Activated gamma-delta T cell treated with Interleukin-2 at 50 U/mL for 16 hours (primary cell): Measurements from ENCODE around the gene SLC23A2.
"Not testable (repeated sequence)": the region's sequence is repeated elsewhere in the genome, so short reads cannot be mapped to it uniquely, and the experiment has no call there.

Experiments used
- DNase-seq: peaks from one replicate; pipeline ENCODE4 v3.0.0-alpha.2; 2020

Gene SLC23A2

DNA sequence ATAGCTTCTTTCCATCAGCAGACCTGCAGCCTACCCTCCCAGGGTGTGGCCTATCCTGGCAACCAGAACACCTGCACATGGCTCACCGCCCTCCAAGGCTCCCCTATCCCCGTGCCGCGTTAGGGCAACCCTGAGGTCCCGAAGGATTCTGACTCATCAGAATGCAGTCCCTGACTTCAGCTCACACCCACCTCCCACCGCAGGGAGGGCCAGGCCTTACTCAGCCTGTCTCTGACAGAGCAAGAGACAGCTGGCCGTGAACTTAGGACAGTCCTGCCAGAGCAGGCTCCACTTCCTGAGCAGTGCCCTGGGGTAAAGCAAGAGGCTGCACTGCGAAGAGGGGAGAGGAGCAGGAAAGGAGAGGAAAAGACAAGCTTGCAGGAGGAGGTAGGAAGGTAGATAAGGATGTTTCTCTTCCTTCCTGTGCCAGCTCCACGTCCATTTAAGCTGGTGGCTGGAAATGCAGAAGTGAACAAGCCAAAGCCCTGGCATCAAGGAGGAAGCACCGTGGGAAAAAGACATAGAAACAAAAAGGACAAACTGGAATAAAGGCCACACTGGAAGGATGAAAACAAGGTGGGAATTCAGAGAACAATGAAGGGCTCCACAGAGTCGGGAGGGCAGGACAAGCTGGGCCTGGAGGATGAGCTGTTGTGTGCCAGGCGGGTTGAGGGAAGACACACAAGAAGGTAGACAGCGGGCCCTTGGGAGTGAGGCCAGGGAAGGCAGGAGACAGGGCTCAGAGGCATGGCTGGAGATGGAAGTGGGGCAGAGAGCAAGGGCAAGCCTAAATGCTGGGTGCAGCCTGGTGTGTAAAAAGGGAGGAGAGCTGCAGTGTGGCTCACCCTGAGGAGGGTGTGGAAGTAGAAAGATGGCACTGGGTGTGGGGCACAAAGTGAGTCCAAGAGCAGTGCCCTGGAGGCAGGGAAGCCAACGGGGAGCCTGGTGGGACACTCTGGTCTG, 102.7 kb downstream of the SLC23A2 start:
- DNase-seq: no peak

DNA sequence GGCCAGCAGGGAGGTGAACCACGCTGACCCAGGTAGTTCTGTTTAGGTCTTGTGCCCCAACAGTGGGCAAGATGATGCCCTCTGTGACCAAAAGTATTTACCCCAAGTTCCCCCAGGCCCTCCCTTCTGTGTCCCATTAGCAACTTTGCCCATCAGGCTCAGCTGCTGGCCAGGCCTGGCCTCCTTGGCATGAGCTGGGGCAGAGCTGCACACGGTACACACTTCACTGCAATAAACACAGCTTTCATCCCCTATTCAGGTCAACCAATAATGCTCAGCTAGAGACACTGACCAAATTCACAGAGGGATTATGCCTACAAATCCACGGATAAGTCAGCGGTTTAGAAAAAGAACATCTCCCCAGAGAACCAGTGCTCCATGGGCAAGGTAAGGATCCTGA, 103.7 kb downstream of the SLC23A2 start:
- DNase-seq: no peak

DNA sequence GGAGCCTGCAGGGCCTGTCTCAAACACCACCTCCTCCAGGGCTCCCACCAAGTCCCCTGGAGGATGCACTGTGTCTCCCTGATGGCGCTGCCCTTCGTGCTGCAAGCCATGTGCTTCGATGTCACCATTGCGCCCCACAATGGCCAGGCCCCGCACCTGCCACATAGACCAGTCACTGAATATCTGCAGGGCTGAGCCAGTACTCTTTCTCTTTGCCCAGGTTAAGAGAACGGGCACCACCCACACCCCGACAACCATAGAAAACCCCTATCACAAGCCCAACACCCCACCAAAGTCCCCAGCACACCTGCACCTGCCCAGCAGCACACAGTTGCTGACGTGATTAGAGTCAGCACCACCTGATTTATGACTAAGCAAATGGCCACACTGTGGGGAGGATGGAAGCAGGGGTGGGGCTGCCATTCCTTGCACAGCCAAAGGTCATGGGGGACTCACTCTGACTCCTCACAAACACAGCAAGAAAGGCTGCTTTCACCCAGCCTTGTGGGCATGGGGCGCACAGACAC, 104.3 kb downstream of the SLC23A2 start:
- no peak for DNase-seq

DNA sequence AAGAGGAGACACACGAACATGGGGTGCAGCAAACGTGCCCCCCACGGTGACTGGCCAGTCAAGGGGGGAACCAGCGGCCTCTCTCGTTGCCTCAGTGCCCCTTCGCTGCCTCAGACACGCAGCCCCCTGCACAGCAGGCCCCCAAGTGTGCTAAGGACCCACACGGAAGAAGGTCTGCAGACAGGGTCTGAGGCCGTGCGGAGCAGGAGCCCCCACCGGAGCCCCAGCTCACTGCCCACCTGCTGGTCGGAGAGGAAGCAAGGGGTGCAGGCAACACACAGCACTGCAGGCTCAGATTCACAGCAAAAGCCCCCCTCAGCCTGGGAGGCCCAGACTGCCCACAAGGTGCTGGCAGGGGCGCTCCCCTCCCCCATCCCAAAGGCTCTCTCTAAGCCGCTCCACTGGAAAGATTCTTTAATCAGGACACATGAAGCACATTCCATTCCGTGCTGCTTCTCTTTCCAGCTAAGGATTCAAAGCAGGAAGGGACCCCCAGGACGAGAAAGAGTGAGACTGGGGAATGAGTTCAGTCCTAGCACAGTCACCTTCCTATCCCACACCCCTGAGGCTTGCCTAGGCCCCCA, 105.1 kb downstream of the SLC23A2 start:
- DNase-seq: no peak

DNA sequence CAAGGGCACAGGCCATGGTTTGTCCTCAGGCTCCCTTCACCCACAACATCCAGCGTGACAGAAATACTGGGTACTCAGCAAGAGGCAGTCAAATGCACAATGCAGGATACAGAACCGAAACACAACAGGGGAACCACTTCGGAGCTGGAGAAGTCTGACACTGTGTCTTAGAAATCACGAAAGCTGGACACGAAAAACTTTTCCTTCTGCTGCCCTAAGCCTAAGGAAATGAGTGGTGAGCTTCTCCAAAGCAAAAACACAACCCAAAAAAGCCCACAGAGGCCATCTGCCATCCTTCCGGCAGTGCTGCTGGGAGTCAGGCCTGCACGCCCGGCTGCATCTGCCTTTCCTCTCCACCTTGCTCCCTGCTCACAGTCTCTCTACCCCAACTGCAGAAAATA, 106.3 kb downstream of the SLC23A2 start:
- DNase-seq: no peak

DNA sequence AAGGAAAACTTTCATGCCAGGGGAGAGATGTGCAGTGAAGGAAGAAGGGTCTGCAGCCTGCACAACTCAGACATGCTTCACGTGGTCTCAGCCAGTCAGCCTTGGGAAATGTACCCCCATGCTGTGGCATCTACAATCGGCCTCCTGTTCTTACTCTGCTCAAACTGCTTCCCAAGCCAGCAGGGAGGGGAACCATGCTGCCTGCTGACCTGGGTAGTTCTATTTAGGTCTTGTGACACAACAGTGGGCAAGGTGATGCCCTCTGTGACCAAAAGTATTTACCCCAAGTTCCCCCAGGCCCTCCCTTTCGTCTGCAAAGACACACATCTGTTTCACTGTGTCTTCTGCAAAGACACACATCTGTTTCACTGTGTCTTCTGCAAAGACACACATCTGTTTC, 106.9 kb downstream of the SLC23A2 start:
- no peak for DNase-seq

DNA sequence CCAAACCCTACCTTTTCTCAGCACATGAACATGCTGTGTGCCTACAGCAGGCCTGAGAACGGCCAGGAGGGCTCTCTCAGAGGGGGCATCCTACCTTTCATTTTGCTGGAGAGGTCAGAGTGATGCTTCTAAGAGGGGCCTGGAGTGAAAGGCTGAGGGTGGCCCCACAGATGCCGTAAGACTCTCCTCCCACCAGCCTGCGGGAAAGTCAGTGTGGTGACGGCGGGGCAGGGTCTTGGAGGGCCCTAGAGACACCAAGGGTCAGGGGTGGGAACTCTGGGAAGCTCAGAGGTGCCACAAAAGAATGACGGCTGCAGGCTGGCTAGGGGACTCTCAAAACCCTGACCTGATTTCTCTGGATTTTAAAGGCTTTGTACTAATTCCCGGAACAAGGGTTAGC, 107.6 kb downstream of the SLC23A2 start:
- no peak for DNase-seq

DNA sequence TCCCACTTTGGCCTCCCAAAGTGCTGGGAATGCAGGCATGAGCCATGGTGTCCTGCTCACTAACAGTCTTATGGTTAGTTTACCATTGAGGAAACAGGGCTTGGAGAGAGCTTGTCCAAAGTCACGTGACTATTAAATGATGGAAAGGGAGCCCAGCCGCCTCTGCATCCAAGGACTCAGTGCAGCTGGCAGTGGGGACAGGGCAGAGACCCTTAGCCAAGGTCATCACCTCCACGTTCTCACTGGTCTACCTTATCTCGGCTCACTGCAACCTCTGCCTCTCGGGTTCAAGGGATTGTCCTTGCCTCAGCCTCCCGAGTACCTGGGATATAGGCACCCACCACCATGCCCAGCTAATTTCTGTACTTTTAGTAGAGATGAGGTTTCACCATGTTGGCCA, 109.3 kb downstream of the SLC23A2 start:
- DNase-seq: no peak

DNA sequence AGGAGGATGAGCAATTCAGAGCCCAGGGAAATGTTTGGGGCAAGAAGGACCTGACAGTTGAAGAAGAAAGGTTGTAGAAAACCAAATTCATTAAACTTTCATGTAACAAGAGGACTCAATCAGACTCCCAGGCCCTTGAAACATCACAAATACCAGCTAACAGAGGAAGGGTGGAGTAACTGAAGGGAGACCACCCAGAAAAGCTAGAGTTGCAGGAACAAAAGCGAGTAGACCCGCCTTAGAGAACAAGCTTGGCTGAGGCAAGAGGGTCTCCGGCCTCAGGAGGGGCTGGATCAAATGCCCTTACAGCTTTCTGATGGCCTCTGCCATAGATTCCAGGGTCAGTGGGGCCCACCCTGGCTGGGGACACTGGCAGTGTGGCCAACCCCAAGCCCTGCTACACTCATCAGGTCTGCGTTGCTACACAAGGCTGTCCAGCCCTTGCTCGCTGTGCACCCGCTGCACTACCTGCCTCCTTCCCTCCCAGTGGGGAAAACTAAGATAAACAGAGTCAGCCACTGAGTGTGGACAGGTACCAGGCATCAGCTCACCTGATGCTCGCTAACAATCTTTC, 110.0 kb downstream of the SLC23A2 start:
- DNase-seq: no peak

DNA sequence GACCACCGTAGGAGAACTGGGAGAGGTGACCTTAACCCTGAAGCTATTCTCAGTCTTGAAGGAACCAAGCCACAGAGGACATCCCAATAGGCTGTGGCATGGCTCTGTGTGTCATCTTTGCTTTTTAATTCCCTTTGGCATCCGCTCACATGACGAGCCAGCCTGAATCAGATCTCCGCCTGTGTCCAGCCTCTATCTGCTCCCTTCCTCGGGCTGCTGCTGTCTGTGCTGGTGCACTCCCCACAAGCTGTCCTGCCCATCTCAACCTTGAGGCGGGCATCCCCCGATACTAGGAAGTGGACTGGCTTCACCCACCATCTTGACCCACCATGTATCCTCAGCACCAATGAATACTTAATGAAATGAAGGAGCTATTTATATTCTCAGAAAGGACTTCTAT, 111.9 kb downstream of the SLC23A2 start:
- DNase-seq: no peak

DNA sequence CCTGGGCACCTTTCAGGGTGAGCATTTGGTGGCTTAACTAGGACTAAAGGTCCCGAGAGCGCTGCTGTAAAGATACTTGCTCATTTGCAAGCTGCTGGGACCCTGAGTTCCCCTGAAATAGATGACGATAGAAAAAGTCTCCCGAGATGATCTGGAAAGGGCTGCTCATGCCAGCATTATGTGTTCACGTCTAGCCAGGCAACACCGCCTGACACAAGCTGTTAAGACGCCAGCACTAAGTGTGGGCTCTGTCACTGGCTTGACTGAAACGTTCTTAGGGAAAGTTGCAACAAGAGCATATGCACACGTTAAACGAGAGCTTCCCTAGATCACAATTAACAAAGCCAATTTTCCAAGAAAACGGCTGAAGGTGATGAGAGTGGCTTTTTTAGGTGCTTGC, 113.7 kb downstream of the SLC23A2 start:
- no peak for DNase-seq

DNA sequence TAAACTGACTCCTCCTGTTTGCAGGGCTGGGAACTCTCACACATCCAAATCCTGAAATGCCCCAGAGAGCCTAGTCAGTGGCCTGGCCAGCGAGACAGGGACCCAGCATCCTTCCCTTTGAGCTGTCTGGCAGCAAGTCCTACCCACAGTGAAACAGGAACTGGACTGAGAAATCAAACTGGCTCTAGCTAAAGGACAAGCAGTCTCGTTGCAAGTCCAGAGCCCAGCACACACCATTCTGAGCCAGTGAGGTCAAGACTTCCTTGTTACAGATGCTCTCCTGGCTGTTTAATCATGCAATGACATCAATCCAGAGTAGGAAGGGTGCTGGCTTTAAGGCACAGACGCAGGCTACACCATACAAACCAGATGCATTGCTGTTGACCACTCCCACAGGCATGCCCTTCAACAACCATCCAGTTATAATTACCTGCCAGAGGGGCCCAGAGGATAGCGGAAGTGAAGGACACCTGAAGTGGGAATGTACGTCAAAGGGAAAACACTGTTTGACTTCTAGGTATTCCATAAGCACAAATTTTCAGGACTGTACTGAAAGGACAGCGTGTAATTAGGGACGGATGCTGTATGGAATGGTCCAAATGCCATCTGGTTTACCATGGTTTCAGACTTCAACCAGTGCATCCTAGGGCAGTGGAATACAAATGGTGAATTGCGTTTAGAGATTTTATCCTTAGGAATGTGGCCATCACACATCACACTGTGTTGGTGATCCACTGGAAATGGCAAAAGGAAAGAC, 114.4 kb downstream of the SLC23A2 start:
- DNase-seq: no peak

DNA sequence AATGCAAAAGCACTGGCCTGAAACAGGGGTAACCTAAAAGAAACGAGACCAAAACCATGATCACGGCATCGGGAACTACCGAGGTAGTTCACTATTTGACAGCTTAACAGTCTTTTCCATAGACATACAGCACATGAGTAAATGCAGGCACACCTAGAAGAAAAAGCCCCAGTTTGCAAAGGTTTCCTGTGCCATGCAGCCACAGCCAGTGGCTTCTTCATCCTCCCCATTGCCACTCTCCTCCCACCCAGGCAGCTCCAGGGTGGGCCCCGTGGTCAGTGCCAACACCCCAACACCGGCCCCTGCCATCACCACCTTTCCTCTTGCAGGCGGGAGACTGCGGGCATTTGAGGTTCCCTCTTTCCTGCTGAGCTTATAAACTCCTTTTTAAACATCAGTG, 115.4 kb downstream of the SLC23A2 start:
- no peak for DNase-seq

DNA sequence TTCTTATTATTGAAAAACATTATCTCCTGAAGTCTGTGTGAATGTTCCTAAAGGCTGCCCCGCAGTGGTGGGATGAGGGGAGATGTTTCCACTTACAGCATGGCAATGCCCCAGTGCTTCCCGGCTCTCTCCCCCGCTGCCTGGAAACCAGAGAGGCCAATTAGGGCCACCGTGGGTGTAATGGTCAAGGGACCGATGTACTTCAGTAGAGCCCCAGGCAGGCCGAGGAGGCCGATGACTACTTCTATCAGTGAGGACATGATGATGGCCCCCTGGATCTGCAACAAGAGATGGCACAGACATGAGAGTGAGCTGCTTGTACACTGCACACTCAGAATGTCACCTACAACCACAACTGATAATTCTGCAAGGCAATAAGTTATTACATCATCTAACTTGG, 117.8 kb downstream of the SLC23A2 start:
- DNase-seq: no peak

DNA sequence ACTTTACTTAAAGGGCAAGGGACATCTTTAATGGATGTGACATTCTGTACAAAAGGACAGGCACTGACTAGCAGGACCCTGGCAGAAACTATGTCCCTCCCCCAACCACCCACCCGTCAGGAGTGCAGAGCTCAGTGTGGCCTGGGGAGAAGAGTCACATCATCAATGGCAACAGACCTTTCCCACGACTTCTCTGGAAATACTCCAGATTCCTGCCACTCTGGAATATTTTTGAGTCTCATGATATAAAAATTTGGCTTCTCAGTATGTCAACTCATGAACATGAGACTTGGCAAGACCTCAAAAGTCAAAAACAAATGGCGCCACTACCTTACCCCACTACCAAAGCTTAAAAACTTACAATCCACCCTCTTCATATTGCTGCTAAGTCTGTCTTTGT, 118.3 kb downstream of the SLC23A2 start:
- no peak for DNase-seq

DNA sequence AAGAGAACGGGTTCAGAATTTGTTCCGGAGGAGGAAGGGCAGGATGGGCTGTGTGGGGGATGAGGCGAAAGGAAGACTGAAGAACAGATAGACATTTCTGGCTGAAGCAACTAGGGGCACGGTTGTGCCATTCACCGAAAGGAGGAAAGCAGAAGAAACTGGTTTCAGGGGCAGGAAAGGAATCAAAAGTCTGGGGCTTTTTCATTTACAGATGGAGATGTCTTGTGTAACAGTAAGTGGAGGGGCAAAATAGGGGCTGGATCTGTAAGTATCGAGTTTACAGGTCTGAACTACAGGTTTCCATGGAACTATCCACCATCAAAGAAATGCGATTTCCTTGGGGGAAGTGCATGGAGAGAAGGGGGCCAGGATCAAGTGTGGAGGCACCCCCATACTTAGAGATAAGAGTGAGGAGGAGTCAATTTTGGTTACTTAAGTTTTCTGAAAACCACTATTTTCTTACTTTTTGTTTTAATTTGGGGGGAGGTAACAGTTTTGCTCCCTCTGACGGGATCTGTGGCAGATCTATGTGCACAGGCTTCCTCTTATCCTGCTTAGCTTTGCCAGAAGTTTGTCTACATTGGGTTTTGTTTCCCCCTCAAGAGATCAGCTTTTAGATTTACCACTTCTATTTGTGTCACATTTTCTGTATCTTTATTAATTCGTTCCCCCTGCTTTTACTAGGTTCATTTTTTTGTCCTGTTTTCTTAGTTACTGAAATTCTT, 120.1 kb downstream of the SLC23A2 start:
- no peak for DNase-seq

DNA sequence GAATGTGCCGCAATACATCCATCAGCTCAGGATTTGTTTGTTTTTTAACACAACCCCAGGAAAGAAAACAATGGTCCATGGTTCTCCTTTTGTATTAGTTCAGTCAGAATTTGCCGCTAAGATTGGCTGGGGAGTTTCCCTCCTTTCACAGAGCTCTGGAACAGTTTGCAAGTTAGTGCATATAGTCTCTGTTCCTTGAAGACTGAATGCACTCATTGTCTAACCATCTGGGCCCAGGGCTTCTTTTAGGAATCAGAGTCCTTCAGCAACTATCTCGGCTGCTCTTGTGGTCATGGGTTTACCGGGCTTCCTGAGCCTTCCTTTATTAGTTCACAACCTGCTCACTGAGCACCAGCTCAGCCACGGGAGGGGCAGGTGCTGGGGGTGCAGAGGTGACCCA, 121.3 kb downstream of the SLC23A2 start:
- no peak for DNase-seq

DNA sequence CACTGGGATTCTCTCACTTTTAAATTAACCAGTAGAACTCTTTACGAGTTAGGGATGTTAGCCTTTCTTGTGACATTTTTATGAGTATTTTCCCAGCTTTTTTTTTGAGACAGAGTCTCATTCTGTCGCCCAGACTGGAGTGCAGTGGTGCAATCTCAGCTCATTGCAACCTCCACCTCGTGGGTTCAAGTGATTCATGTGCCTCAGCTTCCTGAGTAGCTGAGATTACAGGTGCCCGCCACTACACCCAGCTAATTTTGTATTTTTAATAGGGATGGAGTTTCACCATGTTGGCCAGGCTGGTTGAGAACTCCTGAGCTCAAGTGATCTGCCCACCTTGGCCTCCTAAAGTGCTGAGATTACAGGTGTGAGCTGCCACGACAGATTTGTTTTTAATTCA, 123.2 kb downstream of the SLC23A2 start:
- DNase-seq: not testable (repeated sequence)

DNA sequence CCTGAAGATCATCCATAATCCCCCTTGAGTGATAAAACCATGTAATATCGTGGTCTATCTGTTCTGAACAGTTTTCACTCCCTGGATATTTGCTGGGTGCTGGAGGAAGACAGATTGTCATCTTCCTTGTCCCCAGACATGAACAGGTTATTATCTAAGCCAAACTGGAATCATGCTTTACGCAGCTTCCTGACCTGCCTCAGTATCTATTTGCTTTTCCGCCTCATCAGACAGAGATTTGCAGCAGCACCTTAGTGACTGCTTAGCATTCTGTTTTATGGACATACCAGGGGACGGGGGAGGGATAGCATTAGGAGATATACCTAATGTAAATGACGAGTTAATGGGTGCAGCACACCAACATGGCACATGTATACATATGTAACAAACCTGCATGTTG, 124.6 kb downstream of the SLC23A2 start:
- DNase-seq: no peak

DNA sequence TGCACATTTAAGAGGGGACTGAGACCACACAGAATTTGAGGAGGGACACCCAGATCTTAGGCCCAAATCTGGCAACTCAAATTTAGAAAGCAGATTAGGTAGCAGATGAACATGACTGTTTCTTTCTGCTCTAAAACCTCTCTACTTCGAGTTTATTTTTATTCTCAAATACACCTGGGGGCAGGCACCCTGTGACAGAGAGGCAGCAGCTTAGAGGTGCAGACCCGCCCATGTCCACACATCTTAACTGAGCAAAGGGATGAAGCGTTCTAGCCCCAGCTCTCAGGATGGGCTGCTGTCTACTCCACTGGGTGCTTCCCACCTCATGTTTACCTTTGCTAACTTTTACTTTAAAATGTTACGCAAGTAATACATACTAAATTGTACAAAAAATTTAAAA, 125.0 kb downstream of the SLC23A2 start:
- no peak for DNase-seq

DNA sequence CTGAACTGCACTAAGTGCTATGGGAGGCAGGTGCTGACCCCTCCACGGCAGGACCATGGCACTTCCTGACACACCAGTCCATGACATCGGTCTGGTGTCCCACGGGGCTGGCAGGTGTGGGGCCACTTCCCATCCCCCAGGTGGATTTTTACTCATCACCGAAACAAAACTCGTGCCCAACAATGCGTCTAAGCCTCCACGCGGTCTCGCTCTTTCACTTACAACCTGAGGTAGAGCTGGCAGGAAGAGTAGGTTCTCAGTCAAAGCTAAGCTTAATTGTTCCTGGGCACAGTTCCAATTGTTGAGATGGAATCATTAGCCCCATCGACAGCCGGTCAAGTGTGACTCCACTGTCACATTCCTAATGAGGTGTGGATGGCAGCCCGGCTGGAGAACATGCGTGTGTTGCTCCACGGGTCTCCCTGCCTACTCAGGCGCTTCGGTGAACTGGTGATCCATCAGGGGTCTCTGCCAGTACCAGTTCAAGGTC, 125.7 kb downstream of the SLC23A2 start:
- no peak for DNase-seq

DNA sequence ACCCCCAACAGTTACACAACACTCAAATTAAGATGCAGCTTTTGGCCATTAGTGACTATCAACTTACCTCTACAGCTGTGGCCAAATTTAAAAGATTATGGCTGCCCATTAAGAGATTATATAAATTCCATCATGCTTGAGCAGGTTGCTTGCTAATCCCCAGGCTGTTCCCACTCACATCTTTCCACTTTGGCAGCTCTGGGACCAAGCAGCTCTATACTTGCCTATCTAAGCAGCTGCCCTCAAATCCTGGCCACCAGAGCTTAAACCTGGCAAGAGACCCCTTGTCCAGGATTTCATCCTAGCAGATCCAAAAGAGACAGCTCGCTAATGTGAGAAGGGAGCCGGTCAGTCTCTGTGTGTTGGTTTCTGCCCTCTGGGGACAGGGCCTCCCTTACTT, 127.9 kb downstream of the SLC23A2 start:
- no peak for DNase-seq
